Muscle layer of duodenum (tissue), 2 donors: ENCODE results near the gene MCM3AP.
"Not testable (repeated sequence)": the region's sequence is repeated elsewhere in the genome, so short reads cannot be mapped to it uniquely, and the experiment has no call there.

Experiments
- H3K27ac ChIP-seq: one replicate; pipeline ENCODE4 v1.7.0; 2013; ENCODE audit warnings: mild to moderate bottlenecking, low read length
- H3K27me3 ChIP-seq: one replicate; pipeline ENCODE4 v1.7.0; 2013; ENCODE audit warnings: low read depth, mild to moderate bottlenecking, control low read depth, low read length
- H3K36me3 ChIP-seq, 2 donors: one replicate each; pipeline ENCODE4 v1.7.0; 2013; ENCODE audit warnings: low read length in 2 of 2, control low read depth in 1 of 2, mild to moderate bottlenecking in 1 of 2; ENCODE audit not compliant: insufficient read depth in 2 of 2, control insufficient read depth in 1 of 2
- H3K4me1 ChIP-seq, 2 donors: one replicate each; pipeline ENCODE4 v1.7.0; 2013; ENCODE audit warnings: low read length in 2 of 2, mild to moderate bottlenecking in 2 of 2, control low read depth in 1 of 2, moderate library complexity in 1 of 2; ENCODE audit not compliant: insufficient read depth in 2 of 2, control insufficient read depth in 1 of 2
- H3K4me3 ChIP-seq, 2 donors: one replicate each; pipeline ENCODE4 v1.7.0; 2013; ENCODE audit warnings: low read length in 2 of 2, low read depth in 1 of 2, mild to moderate bottlenecking in 1 of 2
- H3K9me3 ChIP-seq, 2 donors: one replicate each; pipeline ENCODE4 v1.7.0; 2013; ENCODE audit warnings: low read length in 2 of 2, control low read depth in 1 of 2, mild to moderate bottlenecking in 1 of 2; ENCODE audit not compliant: control insufficient read depth in 1 of 2
- donor health status: healthy.

Gene MCM3AP

DNA sequence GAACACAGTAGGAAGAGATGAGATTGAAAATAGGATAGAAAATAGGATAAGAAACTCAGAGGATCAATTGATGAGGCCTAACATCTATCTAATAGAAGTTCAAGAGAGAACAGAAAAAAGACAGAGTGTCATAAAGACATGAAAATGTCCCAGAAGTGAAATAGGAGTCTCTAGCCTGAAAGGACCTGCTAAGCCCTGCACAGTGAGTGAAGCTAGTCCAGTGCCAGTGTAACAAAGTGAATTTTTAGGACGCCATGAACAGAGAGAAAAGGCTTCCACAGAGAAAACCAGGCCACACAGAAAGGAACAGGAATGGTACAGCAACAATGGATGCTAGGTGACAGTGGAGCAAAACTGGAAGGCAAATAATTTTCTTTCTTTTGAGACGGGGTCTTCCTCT, 36.6 kb downstream of the MCM3AP start:
- H3K4me3 ChIP-seq = no peak overlapping the region
- peaks cover 65 to 91% of the 10 kb centered on the region in 2 donors for H3K36me3 ChIP-seq
- no peaks in the 10 kb centered on the region for H3K4me1 ChIP-seq
- no peak overlapping the region for H3K27ac ChIP-seq
- H3K9me3 ChIP-seq = no peaks in the 10 kb centered on the region
- H3K27me3 ChIP-seq = no peaks in the 10 kb centered on the region

DNA sequence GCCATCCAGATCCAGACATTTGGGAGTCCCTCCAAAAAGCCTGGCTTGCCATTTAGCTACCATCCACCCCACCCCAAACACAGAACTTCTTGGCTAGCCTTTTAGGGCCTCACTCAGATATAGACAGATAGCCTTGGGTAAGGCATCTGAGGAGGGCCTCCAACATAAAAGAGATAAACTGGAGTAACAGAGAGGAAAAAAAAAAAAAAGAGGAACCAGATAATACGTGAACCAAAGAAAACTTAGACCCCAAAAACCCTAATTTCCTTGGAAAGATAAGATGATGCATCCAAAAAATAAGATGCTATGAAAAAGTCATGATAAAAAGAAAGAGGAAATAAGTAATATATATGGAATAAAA, 37.0 kb downstream of the MCM3AP start:
- H3K4me3 ChIP-seq = no peak overlapping the region
- H3K27me3 ChIP-seq = no peaks in the 10 kb centered on the region
- peaks cover 65 to 91% of the 10 kb centered on the region in 2 donors for H3K36me3 ChIP-seq

DNA sequence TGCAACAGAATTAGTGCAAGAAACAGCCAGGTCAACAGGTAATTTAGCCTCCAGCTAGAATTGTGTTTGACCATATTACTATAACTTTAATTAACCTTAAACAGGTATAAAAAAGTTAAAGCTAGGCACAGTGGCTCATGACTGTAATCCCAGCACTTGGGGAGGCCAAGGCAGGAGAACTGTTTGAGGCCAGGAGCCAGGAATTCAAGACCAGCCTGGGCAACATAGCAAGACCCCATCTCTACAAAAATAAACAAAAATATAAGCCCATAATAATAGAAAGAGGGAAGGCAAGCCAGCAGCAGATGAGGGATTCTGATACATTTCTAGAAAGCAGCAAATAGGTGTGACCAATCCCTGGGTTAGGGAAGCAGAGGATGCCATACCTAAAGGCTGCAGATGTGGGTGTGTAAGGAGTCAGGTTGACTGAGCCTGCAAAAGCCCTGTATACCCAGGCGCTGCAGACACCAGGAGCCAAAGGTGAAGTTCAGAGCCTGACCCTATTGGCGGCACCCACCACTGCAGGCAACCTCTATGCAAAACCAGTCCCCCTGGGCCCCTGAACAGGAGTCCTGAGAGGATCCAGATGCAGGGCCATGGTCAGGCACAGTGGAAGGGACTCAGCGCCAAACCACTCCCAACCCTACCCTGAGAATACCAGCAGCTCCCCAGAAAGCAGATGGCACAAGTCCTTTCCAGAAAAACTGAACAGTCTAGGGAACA, 37.6 kb downstream of the MCM3AP start:
- Histone ChIP-seq H3K27ac (no peak overlapping the region), H3K9me3 (no peaks in the 10 kb centered on the region), H3K27me3 (no peaks in the 10 kb centered on the region), H3K36me3 (peaks cover 65 to 91% of the 10 kb centered on the region in 2 donors), H3K4me1 (no peaks in the 10 kb centered on the region), H3K4me3 (no peak overlapping the region)

More for the DNA sequence above, 37.0 kb downstream of the MCM3AP start:
- Histone ChIP-seq H3K9me3 (no peaks in the 10 kb centered on the region), H3K27ac (no peak overlapping the region), H3K4me1 (no peaks in the 10 kb centered on the region)

DNA sequence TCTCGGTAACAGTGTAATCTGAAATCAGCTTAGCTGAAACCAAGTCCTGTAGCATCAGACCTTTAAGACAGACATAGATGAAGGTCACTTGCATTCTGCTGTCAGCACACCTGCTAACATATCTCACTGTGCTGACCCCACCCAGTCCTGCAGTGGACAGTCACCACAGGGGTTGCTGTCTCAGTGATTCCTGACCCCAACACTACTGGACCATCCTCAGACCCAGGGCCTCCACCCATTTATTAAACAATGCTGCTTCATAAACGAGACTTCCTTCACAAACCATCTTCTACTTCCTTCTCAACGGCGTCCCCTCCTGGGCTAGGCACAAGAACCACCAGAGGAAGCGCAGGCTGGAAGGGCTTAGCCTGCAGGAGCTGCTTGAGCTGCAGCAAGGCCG, 39.1 kb downstream of the MCM3AP start:
- no peak overlapping the region for H3K4me3 ChIP-seq
- H3K9me3 ChIP-seq = no peaks in the 10 kb centered on the region
- no peaks in the 10 kb centered on the region for H3K27me3 ChIP-seq
- no peak overlapping the region for H3K27ac ChIP-seq
- peaks cover 75 to 89% of the 10 kb centered on the region in 2 donors for H3K36me3 ChIP-seq
- no peaks in the 10 kb centered on the region for H3K4me1 ChIP-seq

DNA sequence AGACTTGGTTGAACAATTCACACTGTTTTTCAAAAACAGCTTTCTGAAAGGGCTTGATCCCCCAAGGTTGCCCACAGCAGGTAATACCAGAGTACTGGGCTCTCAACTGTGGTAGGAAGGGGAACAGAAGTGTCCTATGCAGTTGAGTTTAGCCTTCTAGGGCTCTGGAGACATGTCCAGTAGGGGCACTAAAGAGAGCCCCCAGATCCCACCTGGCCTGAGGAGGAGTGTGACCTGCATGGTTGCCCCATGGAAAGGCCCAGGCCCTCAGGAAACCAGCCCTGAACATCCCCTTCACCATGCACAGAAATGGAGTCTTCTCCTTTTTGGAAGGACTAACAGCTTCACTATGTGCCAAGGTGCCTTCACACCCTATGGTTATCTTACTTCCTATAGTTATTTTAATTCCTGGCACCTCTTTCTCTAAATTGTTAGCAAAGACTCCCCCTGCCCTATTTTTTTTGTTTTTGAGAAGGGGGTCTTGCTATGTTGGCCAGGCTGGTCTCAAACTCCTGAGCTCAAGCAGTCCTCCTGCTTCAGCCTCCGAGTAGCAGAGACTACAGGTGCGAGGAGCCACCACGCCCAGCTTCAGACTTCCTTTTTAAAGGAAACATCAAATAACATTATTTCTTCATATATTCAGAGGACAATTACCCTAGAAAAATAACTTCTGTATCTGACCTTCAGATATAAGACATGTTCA, 40.0 kb downstream of the MCM3AP start:
- H3K9me3 ChIP-seq = no peaks in the 10 kb centered on the region
- no peak overlapping the region for H3K4me3 ChIP-seq
- no peak overlapping the region for H3K27ac ChIP-seq
- H3K36me3 ChIP-seq = peaks cover 77 to 87% of the 10 kb centered on the region in 2 donors
- no peaks in the 10 kb centered on the region for H3K4me1 ChIP-seq
- H3K27me3 ChIP-seq = no peaks in the 10 kb centered on the region

DNA sequence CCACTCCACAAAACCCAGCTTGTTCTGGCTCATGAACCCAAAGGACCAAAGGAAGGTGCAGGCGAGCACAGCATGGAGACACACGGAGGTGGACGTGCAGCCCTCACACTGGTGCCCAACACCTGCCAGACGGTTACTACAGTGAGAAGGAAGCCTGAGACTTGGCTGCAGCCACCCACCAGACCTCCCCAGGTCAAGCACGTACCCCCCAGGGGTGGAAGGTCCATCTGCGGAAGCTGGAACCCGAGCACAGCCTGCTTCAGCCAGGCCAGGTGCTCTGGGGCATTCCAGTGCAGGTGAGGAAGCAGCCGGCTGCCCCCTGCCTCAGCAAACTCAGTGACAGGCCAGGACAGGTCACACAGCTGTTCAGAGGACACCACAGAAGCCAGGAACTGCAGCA, 40.8 kb downstream of the MCM3AP start:
- Histone ChIP-seq H3K4me1 (no peaks in the 10 kb centered on the region), H3K27me3 (no peaks in the 10 kb centered on the region), H3K27ac (no peak overlapping the region), H3K4me3 (no peak overlapping the region), H3K36me3 (peaks cover 76 to 87% of the 10 kb centered on the region in 2 donors), H3K9me3 (no peaks in the 10 kb centered on the region)

DNA sequence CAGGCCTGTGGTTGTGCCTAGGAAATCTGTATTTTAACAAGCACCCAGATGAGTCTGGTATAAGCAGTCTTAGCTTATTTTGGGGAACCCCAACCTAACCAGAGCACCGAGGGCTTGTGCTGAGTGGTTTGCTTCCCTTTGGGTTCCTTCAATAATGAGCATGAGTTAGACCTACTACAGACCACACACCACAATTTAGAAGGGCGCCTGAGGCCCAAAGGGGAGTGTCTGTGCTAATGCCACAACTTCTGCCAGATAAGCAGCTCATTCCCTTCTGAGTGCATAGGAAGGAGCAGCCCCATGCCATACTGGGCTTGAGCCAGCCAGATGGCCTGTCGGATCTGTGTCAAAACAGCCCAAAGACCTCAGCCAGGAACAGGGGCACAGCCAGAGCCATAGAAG, 41.5 kb downstream of the MCM3AP start:
- Histone ChIP-seq H3K4me1 (no peaks in the 10 kb centered on the region), H3K36me3 (peaks cover 79 to 87% of the 10 kb centered on the region in 2 donors), H3K4me3 (no peak overlapping the region), H3K27me3 (no peaks in the 10 kb centered on the region), H3K9me3 (no peaks in the 10 kb centered on the region), H3K27ac (no peak overlapping the region)

DNA sequence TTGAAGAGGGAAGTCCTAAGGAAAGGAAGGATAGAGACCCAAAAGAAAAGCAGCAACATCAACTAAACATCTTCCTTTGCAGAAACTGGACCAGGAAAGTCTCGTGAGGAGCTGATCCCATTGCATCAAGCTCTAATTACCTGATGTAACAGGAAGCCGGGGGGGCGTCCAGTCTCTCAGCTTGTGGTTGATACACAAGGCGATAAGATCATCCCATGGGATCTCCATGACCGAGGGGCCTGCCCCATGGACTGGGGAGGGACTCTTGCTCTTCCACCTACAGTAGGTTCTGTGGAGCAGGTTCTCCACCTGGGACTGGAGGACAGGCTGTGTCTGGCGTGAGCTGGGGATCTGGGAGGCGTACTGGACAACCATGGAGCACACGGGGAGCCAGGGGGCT, 42.1 kb downstream of the MCM3AP start:
- no peaks in the 10 kb centered on the region for H3K9me3 ChIP-seq
- H3K36me3 ChIP-seq = peaks cover 81 to 90% of the 10 kb centered on the region in 2 donors
- no peak overlapping the region for H3K4me3 ChIP-seq
- no peak overlapping the region for H3K27ac ChIP-seq
- no peaks in the 10 kb centered on the region for H3K27me3 ChIP-seq
- no peaks in the 10 kb centered on the region for H3K4me1 ChIP-seq

DNA sequence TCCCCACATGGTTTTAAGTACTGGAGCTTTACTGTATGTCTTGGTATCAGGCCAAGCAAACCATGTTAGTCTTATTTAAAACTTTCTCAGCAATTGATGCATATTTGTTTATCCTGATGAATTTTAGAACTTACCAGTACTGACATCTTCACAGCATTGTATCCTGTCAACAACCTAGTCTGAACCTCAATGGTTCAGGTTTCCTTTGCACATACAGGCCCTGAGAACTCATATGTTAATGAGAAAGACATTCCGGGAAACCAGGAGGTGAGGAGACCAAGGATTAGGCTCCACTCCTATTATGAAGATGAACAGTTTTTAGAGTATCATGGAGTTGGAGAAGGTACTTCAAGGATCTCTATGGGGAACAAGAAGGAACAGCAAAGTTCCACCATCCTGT, 43.8 kb downstream of the MCM3AP start:
- H3K36me3 ChIP-seq = peaks cover 76 to 80% of the 10 kb centered on the region in 2 donors
- not testable (repeated sequence) for H3K27ac ChIP-seq, H3K4me1 ChIP-seq, H3K4me3 ChIP-seq, H3K9me3 ChIP-seq, H3K27me3 ChIP-seq

DNA sequence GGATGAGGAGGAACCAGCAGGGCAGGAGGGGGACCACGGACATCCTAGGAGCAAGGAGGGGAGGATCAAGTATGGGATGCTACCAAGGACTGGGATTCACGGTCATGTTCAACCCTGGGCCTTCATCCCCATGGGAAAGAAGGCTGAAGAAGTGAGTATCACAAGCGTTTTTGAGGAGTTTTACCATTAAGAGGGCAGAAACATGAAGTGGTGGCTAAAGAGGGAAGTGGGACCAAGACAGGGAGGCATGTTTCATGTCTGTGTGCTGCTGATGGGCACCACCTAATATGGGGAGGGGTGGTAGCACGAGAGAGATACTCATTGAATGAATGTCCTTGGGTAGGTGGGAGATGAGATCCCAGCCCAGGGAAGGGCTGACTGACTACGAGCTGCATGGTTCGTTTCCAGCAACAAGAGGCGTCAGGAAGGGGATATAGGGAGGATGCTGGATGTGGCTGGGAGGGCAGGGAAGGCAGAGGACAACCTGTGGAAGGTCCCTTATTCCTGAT, 45.5 kb downstream of the MCM3AP start:
- H3K4me3 ChIP-seq = no peak overlapping the region
- no peaks in the 10 kb centered on the region for H3K9me3 ChIP-seq
- no peak overlapping the region for H3K27ac ChIP-seq
- H3K27me3 ChIP-seq = no peaks in the 10 kb centered on the region
- H3K36me3 ChIP-seq = peaks cover 71 to 80% of the 10 kb centered on the region in 2 donors
- H3K4me1 ChIP-seq = no peaks in the 10 kb centered on the region

DNA sequence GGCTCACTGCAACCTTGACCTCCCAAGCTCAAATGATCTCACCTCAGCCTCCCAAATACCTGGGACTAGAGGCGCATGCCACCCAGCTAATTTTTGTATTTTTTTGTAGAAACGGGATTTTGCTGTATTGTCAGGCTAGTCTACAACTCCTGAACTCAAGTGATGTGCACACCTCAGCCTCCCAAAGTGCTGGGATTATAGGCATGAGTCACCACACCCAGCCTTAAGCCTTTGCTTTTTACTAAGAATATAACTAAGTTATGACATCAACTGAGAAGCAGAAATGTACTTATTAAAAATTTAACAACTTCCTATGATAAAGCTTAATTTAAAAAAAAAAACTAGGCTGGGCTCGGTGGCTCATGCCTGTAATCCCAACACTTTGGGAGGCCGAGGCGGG, 47.9 kb downstream of the MCM3AP start:
- H3K27me3 ChIP-seq = no peaks in the 10 kb centered on the region
- no peak overlapping the region for H3K4me3 ChIP-seq
- no peaks in the 10 kb centered on the region for H3K4me1 ChIP-seq
- H3K9me3 ChIP-seq = no peaks in the 10 kb centered on the region
- no peak overlapping the region for H3K27ac ChIP-seq
- H3K36me3 ChIP-seq = peaks cover 60 to 70% of the 10 kb centered on the region in 2 donors
